Activated T-cell treated with anti-CD3 and anti-CD28 coated beads, Interleukin-2, amount 50 U/mL, for 48 hours (primary cell): Measurements from ENCODE around the gene CCDC38.
A peak's percentile ranks its signal among the peaks of the same experiment; 100 is the strongest.
"Not testable (repeated sequence)": the region's sequence is repeated elsewhere in the genome, so short reads cannot be mapped to it uniquely, and the experiment has no call there.

Experiments
- DNase-seq, 2 experiments: peaks; one replicate each; pipeline ENCODE4 v3.0.0-alpha.2; 2020

The CCDC38 gene

GRCh38 chr12:95881331-95881955, 61.0 kb downstream of the CCDC38 start:
- DNase-seq: no peak

DNA sequence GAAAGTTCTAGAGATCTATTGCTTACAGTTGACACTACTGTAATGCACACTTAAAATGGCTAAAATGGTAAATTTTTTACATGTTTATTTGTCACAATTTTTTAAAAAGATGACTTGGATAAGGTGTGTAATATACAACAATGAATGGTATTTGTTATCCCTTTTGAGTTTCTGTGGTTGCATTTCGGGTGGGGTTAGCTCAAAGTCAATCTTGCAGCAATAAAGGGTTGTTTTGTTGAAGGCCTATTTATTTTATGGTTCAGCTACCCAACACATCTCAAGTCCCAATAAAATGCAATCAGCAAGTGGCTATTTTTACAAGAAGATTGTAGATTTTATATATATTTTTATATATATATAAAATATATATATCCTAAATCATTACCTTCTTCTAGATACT, 61.5 kb downstream of the CCDC38 start:
- no peak for DNase-seq

- DNase-seq: no peak
These were observed 64.8 kb downstream of the CCDC38 start for GRCh38 chr12:95877622-95878021.

DNA sequence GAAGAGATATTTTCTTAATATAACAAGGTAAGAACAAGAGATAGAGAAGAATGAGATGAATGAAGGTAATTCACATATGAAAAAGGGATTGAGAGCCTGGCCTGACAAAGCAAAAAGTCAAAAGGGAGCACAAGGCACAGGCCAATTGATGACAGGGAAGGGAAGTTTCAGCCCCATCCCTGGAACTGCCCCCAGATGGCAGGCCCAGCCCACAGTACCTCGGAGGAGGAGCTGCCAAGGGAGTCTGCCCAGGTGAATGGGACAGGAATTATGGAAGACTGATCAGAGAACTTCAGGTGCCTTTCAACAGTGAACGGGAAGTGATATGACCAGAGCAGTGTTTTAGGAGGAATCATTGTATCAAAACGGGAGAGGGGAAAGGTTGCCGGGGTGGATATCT, 68.0 kb downstream of the CCDC38 start:
- DNase-seq: no peak

GRCh38 chr12:95870897-95871296, 71.5 kb downstream of the CCDC38 start:
- no peak for DNase-seq

- no peak for DNase-seq
These were observed 79.1 kb downstream of the CCDC38 start for GRCh38 chr12:95863337-95863736.

DNA sequence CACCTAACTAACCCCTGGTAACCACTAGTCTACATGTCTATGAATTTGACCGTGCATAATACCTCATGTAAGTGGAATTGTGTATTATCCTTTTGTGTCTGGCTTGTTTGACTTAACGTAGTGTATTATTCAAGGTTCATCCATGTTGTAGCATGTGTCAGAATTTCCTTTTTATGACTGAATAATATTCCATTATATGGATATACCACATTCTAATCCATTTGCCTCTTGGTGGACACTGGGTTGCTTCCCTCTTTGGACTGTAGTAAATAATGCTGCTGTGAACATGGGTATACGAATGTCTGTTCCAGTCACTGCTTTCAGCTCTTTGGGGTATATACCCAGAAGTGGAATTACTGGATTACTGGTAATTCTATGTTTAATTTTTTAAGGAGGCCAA, 80.4 kb downstream of the CCDC38 start:
- DNase-seq: no peak

DNA sequence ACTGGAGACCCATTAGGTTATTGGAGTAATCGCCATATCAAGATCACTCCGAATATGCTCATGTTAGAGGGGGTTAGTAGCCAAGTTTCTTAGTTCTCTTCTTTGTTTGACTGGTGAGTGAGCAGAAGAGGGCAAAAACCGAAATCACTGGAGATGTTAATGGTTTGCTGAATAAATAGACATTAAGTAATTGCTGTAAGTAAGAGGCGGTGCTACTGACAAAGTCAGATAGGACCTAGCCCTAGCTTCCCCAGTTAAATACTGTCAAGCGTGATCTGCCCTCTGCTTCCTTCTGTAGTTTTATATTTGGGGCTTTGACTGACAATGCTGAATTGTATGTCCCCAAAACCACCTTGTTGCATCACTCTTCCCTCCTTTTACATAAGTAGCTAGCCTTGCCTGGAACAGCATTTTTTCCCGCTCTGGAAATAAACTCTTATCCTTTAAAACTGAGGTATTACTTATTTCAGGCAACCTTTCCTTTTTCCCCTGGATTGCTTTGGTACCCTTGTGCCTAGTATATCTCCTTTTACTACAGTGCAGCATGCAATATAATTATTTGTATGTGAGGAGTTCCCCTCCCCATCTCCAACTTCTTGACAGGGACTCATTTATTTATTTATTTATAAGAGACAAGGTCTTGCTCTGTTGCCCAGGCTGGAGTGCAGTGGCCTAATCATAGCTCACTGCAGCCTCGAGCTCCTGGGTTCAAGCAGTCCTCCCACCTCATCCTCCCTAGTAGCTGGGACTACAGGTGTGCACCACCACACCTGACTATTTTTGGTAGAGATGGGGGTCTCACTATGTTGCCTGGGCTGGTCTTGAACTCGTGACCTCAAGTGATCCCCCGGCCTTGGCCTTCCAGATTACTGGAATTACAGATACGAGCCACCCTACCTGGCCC, 82.2 kb downstream of the CCDC38 start:
- DNase-seq: no peak

DNA sequence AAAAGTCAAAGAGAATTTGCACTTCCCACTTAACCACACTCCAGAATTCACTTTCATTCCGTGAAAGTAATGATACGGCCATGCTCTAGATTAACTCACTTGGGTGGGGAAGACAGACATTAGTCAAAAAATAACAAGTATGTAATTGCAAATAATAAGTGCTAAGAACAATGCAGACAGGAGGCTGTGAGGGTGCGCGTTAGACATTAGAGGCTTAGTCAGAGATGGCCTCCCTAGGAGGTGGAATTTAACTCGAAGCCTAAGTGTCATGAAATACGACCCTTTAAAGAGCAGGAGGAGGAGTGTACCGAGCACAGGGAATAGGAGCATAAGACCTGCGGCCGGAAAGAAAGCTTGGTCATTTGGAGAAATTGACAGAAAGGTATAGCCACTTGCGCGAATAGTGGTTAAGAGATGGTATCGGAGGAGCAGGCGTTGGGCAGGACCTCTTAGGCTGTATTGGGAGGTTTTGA, 83.0 kb downstream of the CCDC38 start:
- peak; percentile 41 to 45 for DNase-seq

DNA sequence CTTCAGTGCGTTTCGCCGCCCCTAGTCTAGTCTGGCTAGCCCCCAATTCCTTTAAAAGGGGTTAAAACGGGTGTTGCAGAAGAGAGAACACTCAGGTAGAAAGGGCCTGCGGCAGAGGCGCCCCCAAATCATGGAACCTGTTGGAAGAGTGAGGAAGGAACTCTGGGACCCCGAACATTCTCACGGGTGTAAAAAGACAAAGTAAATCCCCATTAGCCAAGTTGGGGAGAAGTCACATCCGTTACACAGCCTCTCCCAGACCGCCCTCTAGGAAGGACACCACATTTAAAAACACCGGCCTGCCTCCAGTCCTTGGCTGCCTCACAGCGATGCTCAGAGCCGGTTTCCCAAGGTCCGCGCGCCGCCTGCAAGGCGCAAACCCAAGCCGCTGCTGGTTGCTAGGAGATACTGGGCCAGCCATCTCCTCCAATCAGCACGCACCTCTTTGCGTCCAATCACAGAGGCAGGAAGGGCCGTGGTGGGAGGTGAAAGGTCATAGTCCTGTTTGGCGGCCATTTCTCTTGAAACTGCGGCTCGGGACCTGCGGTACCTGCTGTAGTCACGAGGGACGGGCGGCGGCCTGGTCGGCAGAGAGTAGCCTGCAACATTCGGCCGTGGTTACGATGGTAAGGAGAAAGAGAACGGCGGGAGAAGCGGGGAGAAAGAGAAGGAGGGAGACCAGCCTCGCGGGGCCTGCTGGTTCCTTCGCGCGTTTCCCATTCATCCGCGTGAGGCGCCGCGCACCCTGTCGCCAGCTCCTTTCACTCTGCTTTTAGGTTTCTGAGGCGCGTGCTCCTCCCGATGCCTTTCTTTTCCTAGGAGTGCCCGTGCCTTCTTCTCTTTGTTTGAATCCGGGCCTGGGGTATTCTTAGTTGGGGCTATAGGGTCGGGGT, 83.7 kb downstream of the CCDC38 start, which contains the start of gene SNRPF:
Gene SNRPF (plus strand): TSS at position 502 of the 893 bp plus-strand sequence. CDS start 122 bp downstream, at position 624.
- peak; percentile 95 to 96 for DNase-seq

GRCh38 chr12:95857799-95858198, 84.6 kb downstream of the CCDC38 start:
- no peak for DNase-seq

DNA sequence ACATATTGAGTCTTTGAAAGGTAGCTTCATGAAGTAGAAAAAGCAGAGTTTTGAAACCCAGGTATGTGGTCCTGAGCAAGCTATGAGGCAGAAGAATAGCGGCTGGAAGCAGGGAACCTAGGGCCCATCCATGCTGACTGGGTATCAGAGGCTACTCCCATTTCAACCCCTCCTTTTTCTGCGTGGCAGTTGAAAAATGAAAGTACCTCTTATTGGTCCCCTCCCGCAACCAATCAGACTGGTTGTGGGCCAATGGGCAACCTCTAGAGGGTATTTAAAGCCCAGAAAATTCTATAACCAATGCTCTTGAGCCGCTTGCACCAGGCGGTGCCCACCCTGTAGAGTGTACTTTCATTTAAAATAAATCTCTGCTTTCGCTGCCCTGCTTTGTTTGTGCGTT, 85.3 kb downstream of the CCDC38 start:
- no peak for DNase-seq

GRCh38 chr12:95852133-95852532, 90.3 kb downstream of the CCDC38 start:
- no peak for DNase-seq

- DNase-seq: no peak
These were observed 90.8 kb downstream of the CCDC38 start for GRCh38 chr12:95851606-95852005.

GRCh38 chr12:95848575-95849388, 93.6 kb downstream of the CCDC38 start:
- no peak for DNase-seq

DNA sequence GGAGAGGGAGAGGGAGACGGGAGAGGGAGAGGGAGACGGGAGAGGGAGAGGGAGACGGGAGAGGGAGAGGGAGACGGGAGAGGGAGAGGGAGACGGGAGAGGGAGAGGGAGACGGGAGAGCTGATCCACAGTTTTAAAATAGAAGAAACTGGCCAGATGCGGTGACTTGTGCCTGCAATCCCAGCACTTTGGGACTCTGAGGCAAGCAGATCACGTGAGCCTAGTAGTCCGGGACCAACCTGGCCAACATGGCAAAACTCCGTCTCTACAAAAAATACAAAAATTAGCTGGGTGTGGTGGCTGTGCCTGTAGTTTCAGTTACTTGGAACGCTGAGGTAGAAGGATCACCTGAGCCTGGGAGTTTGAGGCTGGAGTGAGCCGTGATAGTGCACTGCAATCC, 100.0 kb downstream of the CCDC38 start:
- DNase-seq: not testable (repeated sequence)

DNA sequence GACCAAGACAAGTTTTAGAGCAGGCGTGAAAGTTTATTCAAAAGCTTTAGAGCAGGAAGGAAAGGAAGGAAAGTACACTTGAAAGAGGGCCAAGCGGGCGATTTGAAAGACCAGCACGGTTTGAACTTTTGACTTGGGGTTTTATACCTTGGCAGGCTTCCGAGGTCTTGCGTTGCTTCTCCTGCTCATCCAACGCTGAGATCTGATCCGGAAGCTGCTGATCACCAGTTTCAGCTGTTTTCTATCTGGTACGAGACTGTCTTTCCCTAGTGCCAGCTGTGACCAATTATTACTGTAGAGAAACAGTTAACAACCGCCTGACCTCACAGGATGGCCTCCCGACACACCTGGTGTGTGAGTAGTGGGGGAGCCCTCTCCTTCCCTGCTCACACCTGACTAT, 104.3 kb downstream of the CCDC38 start:
- DNase-seq: no peak

DNA sequence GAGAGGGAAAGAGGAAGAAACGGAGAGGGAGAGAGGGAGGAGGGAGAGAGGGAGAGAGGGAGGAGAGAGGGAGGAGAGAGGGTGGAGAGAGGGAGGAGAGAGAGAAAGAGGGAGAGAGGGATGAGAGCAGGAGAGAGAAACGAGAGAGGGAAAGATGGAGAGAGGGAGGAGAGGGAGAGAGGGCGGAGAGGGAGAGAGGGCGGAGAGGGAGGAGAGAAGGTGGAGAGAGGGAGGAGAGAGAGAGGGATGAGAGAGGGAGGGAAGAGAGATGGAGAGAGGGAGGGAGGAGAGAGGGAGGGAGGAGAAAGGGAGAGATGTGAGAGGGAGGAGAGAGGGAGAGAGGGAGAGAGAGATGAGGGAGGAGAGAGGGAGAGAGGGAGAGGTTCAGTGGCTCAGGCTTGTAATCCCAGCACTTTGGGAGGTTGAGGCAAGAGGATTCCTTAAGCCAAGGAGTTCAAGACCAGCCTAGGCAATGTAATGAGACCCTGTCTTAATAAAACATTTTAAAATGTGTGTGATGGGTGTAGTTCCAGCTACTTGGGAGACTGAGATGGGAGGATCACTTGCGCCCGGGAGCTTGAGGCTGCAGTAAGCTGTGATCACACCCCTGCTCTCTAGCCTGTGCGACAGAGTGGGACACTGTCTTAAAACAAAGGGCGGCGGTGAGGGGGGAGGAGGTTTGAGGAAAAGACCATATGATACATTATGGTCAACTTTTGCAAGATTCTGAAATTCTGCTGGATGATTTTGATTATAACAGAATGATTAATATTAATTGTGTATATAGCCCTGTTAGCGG, 105.0 kb downstream of the CCDC38 start:
- no peak for DNase-seq

DNA sequence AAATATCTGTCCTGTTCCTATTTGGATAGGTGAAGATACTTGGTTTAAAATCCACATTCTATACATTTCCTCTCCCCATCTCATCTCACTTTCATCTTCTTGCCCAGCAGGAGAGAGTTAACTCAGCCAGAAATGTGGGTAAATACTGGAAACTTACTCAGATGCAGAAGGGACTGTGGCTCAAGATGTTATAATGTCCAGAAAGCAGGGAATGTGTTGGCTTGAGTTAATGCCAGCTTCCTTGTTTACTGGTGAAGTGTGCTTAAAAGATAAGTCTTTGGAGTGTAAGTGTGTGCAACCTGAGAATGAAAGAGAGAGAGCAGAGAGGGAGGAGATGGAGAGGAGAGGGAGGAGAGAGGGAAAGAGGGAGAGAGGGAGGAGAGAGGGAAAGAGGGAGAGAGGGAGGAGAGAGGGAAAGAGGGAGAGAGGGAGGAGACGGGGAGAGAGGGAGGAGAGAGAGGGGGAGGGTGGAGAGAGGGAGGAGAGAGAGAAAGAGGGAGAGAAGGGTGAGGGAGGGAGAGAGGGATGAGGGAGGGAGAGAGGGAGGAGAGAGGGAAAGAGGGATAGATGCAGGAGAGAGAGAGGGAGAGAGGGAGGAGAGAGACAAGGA, 105.7 kb downstream of the CCDC38 start:
- DNase-seq: no peak

- no peak for DNase-seq
These were observed 106.2 kb downstream of the CCDC38 start for GRCh38 chr12:95836185-95836609.

DNA sequence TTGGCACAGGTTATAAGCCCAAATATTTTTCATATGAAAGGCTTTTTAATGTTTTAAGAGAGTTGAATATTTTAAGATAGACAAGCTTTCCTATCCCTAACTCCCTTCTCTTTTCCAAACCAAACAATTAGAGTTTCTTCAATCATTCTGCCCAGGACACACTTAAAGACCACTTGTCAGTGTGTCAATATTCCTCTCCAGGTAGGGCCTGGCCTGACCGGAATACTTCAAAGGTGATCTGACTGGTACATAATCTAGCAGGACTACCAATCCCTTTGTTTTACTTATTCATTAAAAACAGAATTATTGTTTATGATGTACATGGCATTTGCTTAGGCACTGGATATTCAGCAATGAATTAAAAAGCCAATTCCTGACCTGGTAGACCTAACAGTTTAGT, 107.8 kb downstream of the CCDC38 start:
- no peak for DNase-seq
